Endodermal cell (in vitro differentiated cells): ENCODE results near the gene MYO18B. TPM values are rescaled to one million over a fixed set of nuclear protein-coding genes. Genes with fewer than 3 reads are reported as not detected.

Experiments
- DNase-seq: peaks from one replicate; pipeline ENCODE4 v3.0.0-alpha.2; 2017
- H3K27ac ChIP-seq: 2 replicates; pipeline ENCODE4 v1.5.1; 2013; ENCODE audit warnings: mild to moderate bottlenecking, low read depth, low read length, moderate library complexity
- H3K27me3 ChIP-seq: 2 replicates; pipeline ENCODE4 v1.6.1; 2013; ENCODE audit warnings: mild to moderate bottlenecking, low read length, moderate library complexity; ENCODE audit not compliant: insufficient read depth, control insufficient read depth, poor library complexity, severe bottlenecking
- H3K36me3 ChIP-seq: 2 replicates; pipeline ENCODE4 v1.7.0; 2013; ENCODE audit warnings: mild to moderate bottlenecking, low read length, moderate library complexity; ENCODE audit not compliant: control insufficient read depth, insufficient read depth
- H3K4me1 ChIP-seq: one replicate; pipeline ENCODE4 v1.7.0; 2013; ENCODE audit warnings: low read length; ENCODE audit not compliant: control insufficient read depth, insufficient read depth
- H3K4me3 ChIP-seq: 2 replicates; pipeline ENCODE4 v1.5.1; 2013; ENCODE audit warnings: mild to moderate bottlenecking, low read length, moderate library complexity
- H3K9ac ChIP-seq: 2 replicates; pipeline ENCODE4 v1.6.1; 2013; ENCODE audit warnings: mild to moderate bottlenecking, low read length, moderate library complexity; ENCODE audit not compliant: poor library complexity, severe bottlenecking; ENCODE audit errors: extremely low read depth
- H3K9me3 ChIP-seq: 2 replicates; pipeline ENCODE4 v1.6.1; 2013; ENCODE audit warnings: mild to moderate bottlenecking, low read length, moderate library complexity; ENCODE audit not compliant: control insufficient read depth
- H3K27ac Mint-ChIP-seq: 2 replicates; pipeline ENCODE4 v1.8.0; 2020; ENCODE audit warnings: mixed read lengths
- H3K27me3 Mint-ChIP-seq: 2 replicates; pipeline ENCODE4 v1.8.0; 2021; ENCODE audit warnings: mild to moderate bottlenecking, mixed read lengths; ENCODE audit not compliant: insufficient read depth
- H3K36me3 Mint-ChIP-seq: 2 replicates; pipeline ENCODE4 v1.8.0; 2020; ENCODE audit warnings: low read depth, mixed read lengths
- H3K4me1 Mint-ChIP-seq: 2 replicates; pipeline ENCODE4 v1.8.0; 2020; ENCODE audit warnings: mixed read lengths
- H3K4me3 Mint-ChIP-seq: 2 replicates; pipeline ENCODE4 v1.8.0; 2020; ENCODE audit warnings: mild to moderate bottlenecking, moderate library complexity, mixed read lengths
- H3K9me3 Mint-ChIP-seq: 2 replicates; pipeline ENCODE4 v1.8.0; 2020; ENCODE audit warnings: mild to moderate bottlenecking, mixed read lengths
- CTCF ChIP-seq: fragments of 200-600 bp; sonication (generic); conservative IDR thresholded peaks from 2 replicates; pipeline ENCODE4 v1.5.0; 2021; ENCODE audit warnings: antibody characterized with exemption, mild to moderate bottlenecking
- WGBS, 2 experiments: methylation state at CpG; one replicate each; pipeline versions ENCODE4 v1.1.5 to v1.1.7; 2013; ENCODE audit warnings: missing lambda C conversion rate in 2 of 2, mixed read lengths in 1 of 2; ENCODE audit not compliant: insufficient coverage in 1 of 2, insufficient read length in 1 of 2; 5-methylcytosine and 5-hydroxymethylcytosine counted together
- total RNA-seq, 2 donors: library from RNA; stranded (reverse); fragmentation: NEBNext Ultra II Directional in 1 of 2; extraction: Animal tissue kit (Norgen Biotek cat#: 25700) in 1 of 2; gene quantifications; 2 replicates in 1 of 2; 3 replicates in 1 of 2; pipeline ENCODE4 v1.2.1, GENCODE V29; 2021

The MYO18B gene
- total RNA-seq, 2 donors from 2014 or later, result 0.77 to 0.84 TPM

GRCh38 chr22:25694196-25694907 lies 47.6 kb upstream of the MYO18B start:
- no peaks in the 10 kb centered on the region for H3K27me3 ChIP-seq
- no peak overlapping the region for H3K4me3 ChIP-seq
- 92 to 95% methylated on average over 9 to 16 of the region's 16 CpGs for WGBS, 2 experiments
- H3K4me3 Mint-ChIP-seq, result no peak overlapping the region
- H3K4me1 Mint-ChIP-seq, result no peaks in the 10 kb centered on the region
- no peak for DNase-seq
- no peaks in the 10 kb centered on the region for H3K9me3 ChIP-seq
- H3K27ac Mint-ChIP-seq, result no peak overlapping the region
- no peaks in the 10 kb centered on the region for H3K9me3 Mint-ChIP-seq
- H3K36me3 Mint-ChIP-seq, result peaks cover 22% of the 10 kb centered on the region
- H3K27me3 Mint-ChIP-seq, result no peaks in the 10 kb centered on the region
- no peak for TF ChIP-seq CTCF
- H3K9ac ChIP-seq, result no peak overlapping the region
- H3K36me3 ChIP-seq, result peaks cover 5% of the 10 kb centered on the region
- H3K4me1 ChIP-seq, result peaks cover 4% of the 10 kb centered on the region
- H3K27ac ChIP-seq, result no peak overlapping the region

- Mint-ChIP-seq H3K4me1 (no peaks in the 10 kb centered on the region), H3K9me3 (no peaks in the 10 kb centered on the region), H3K4me3 (no peak overlapping the region), H3K27me3 (no peaks in the 10 kb centered on the region), H3K36me3 (peaks cover 24% of the 10 kb centered on the region), H3K27ac (no peak overlapping the region)
- no peak overlapping the region for H3K27ac ChIP-seq
- DNase-seq, result no peak
- WGBS, 2 experiments, result 93 to 100% methylated on average over 4 to 5 of the region's 5 CpGs
- no peak overlapping the region for H3K9ac ChIP-seq
- H3K4me1 ChIP-seq, result peaks cover 4% of the 10 kb centered on the region
- no peaks in the 10 kb centered on the region for H3K27me3 ChIP-seq
- H3K36me3 ChIP-seq, result peaks cover 5% of the 10 kb centered on the region
- H3K4me3 ChIP-seq, result no peak overlapping the region
- TF ChIP-seq CTCF, result no peak
- H3K9me3 ChIP-seq, result no peaks in the 10 kb centered on the region
Observed at GRCh38 chr22:25695146-25695545, 46.8 kb upstream of the MYO18B start.

- no peaks in the 10 kb centered on the region for H3K36me3 ChIP-seq
- H3K27me3 ChIP-seq, result no peaks in the 10 kb centered on the region
- Mint-ChIP-seq H3K4me1 (no peaks in the 10 kb centered on the region), H3K9me3 (no peaks in the 10 kb centered on the region), H3K4me3 (no peak overlapping the region), H3K36me3 (peaks cover 23% of the 10 kb centered on the region), H3K27ac (no peak overlapping the region), H3K27me3 (no peaks in the 10 kb centered on the region)
- no peak for DNase-seq
- no peak overlapping the region for H3K27ac ChIP-seq
- TF ChIP-seq CTCF, result no peak
- H3K9me3 ChIP-seq, result no peaks in the 10 kb centered on the region
- 92 to 100% methylated on average over 1 to 2 of the region's 2 CpGs for WGBS, 2 experiments
- no peak overlapping the region for H3K9ac ChIP-seq
- peaks cover 4% of the 10 kb centered on the region for H3K4me1 ChIP-seq
- no peak overlapping the region for H3K4me3 ChIP-seq
Observed at GRCh38 chr22:25696763-25697162, 45.2 kb upstream of the MYO18B start.
